GM12864 (cell line): ENCODE data around the gene PARVB.

Experiments used
- DNase-seq: peaks from one replicate; pipeline ENCODE4 v3.0.0-alpha.2; 2011; ENCODE audit warnings: low read depth
- H3K4me3 ChIP-seq: 2 replicates; pipeline ENCODE4 v1.5.1; 2011; ENCODE audit warnings: mild to moderate bottlenecking, low read depth, low read length, control low read depth
- TF ChIP-seq, protein P1 (sequence below): IDR thresholded peaks from 2 replicates; pipeline ENCODE4 v1.5.1; 2011; ENCODE audit warnings: low read depth, mild to moderate bottlenecking, moderate library complexity, low read length, control low read depth, inconsistent platforms; ENCODE audit errors: missing control alignments

Gene PARVB

DNA sequence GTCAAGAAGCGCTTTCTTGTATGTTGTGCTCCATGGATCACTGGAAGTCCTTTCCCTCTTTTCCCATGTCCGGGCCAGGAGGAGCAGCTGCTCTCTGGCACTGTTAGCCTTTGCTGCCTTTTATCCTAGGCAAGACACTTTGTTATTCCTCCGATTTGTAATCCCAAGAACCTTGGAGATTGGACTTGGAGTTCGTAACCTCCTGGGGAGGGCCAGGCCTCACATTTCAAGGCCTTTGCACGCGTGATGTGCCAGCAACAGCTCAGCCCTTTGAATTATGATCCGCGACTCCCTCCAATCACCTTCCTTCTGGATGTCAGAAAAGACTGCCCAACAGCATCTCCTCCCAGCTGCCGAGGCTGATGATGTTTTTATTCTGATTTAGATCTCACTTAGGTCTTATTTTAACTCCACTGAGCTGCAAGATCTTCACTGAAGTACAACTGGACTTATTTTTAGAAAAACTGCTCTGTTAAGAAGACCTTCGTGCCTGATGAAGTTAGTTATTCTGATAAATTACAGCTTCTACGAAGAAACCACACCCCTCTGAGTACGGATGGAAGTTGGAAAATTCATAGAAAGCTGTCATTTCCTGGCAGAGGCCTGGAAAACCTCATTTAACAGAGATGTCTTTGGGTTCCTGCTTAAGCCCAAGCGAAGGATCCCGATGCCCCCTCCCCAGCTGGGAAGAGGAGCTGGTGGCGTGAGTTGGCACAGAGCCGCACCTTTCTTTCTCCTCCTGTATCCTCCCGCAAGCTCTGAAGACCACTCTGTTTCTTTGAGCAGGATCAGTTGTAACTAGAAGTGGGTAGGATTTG lies 62.4 kb downstream of the PARVB start:
- no peak for DNase-seq
- TF ChIP-seq, protein P1, sequence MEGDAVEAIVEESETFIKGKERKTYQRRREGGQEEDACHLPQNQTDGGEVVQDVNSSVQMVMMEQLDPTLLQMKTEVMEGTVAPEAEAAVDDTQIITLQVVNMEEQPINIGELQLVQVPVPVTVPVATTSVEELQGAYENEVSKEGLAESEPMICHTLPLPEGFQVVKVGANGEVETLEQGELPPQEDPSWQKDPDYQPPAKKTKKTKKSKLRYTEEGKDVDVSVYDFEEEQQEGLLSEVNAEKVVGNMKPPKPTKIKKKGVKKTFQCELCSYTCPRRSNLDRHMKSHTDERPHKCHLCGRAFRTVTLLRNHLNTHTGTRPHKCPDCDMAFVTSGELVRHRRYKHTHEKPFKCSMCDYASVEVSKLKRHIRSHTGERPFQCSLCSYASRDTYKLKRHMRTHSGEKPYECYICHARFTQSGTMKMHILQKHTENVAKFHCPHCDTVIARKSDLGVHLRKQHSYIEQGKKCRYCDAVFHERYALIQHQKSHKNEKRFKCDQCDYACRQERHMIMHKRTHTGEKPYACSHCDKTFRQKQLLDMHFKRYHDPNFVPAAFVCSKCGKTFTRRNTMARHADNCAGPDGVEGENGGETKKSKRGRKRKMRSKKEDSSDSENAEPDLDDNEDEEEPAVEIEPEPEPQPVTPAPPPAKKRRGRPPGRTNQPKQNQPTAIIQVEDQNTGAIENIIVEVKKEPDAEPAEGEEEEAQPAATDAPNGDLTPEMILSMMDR = no peak
- H3K4me3 ChIP-seq = no peak overlapping the region

DNA sequence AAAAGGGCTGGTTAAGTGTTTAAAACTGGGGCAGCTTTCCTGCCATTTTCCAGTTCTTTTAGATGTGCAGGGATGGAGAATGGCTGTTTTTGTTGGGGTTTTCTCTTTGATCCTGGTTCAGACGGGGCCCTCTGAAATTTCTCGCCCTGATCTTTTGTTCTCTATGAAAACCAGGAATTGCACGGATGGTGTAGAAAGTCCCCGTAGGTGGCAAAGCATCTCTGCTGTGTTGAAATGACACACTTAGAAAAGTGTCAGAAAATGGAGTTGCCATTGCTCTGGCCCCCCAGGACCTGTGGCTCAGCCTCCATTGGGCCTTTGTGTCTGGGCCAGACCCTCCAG lies 63.0 kb downstream of the PARVB start:
- TF ChIP-seq, protein P1 = no peak

DNA sequence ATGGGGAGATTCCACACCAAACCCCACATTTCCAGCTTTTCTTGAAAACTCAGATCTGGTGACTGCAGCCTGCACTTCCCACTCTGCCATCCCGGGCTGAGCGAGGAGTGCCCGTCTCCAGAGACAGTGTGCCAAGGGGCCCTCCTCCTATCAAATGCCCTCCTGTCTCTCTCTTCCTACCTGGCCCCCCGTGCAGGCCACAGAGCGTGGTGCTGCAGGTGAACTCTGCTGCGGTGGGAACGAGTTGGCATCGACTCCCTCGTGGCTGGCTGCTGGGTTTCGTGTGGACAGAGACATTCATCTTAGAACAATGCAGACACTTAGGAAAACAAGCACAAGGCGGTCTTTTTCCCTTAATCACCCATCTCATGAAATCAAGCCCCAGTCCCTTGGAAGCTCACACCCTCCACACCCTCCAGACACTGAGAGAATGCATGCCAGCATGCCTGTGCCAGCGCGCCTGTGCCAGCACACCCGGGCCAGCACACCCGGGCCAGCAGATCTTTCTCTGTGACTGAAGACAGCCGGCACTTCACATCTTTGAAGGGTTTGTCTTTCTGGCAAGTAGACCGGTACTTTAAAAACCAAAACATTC lies 65.0 kb downstream of the PARVB start:
- TF ChIP-seq, protein P1 = no peak
- no peak overlapping the region for H3K4me3 ChIP-seq
- DNase-seq = no peak

More for the DNA sequence above, 63.0 kb downstream of the PARVB start:
- no peak overlapping the region for H3K4me3 ChIP-seq
- DNase-seq = no peak

DNA sequence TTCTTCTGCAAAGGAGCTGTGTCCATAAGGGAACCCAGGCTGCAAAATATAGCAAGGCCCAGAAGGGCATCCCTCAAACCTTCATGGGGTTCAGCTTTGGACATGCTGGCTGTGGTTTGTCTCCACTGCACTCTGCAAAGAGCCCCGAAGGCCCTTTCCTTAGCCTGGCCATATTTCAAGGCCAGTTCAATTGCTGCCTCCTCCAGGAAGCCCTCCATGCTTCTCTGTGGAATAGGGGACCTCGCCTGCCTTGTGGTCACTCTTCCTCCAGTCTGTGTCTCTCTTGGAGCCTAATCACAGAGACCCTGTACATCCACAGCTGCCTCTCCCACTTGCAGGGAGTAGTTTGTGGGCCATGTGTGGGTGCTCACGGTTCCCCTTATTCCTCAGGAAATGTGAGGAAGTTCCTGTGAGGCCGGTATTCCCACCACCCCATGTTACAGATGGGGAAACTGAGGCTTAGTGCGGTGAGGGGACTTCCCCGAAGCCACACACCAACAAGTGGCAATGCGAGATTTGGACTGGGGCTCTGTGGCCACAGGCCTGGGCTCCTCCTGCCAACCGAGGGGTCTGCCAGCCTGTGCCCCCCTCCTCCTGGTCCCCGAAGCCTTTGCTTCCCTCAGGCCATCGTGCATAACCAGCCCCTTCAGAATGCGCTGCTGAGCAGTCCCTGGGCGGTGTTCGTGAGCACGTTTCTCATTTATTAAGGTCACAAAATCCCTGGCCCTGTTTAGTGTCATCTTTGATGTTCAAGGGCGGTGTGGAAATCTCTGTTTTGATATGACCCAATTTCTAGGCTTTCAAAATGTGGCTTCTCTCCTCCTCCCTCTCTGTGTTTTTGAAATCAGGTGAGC lies 65.8 kb downstream of the PARVB start:
- TF ChIP-seq, protein P1 = no peak

DNA sequence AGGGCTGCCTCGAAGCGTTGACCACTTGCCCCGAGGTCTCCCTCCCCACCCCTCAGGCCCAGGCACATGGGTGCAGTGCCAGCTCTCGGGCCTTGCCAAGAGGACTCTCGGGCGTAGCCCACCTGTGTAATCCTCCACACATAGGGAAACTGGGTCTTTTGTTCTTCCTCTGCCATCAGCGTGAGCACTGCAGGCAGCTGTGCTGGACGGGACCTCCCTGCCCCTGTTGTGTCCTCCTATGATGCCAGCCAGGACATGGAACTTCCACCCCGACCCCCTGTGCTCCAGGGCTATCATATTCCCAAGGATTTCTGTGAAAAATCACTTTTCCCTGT lies 66.4 kb downstream of the PARVB start:
- no peak for DNase-seq
- TF ChIP-seq, protein P1 = no peak
- H3K4me3 ChIP-seq = no peak overlapping the region

More for the DNA sequence above, 65.8 kb downstream of the PARVB start:
- H3K4me3 ChIP-seq = no peak overlapping the region
- no peak for DNase-seq

DNA sequence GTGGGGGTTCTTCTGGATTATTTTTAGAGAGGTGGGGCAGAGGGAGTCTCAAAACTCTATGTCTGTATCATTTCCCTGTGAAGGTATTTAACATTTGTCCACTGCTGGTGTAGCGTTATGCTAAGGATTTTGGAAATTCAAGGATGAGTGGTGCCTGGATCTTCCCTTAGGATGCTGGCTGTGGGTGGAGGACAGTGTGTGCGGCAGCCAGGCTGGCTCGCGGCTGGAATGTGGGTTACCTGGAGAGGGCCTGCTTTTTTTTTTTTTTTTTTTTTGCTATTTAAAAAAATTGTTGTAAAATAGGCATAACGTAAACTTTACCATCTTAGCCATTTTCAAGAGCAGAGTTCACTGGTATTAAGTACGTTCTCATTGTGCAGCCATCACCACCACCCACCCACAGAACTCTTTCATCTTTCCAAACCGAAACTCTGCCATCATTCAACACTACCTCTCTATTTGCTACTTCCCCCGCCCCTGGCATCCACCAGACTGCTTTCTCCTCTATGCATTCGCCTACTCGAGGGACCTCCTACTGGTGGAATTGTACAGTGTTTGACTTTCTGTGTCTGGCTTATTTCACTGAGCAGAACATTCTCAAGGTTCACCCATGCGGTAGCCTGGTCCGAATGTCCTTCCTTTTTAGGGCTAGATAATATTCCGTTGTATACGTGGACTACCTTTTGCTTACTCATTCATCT lies 67.1 kb downstream of the PARVB start:
- TF ChIP-seq, protein P1 = peak; percentile 17
- no peak for DNase-seq
- no peak overlapping the region for H3K4me3 ChIP-seq
